ENCODE results near the gene STAT4. TPM values are rescaled to one million over a fixed set of nuclear protein-coding genes. Genes with fewer than 3 reads are reported as not detected.

The STAT4 gene
- total RNA-seq, 2 experiments from 2014 or later: 52.4 to 52.6 TPM

GRCh38 chr2:191023235-191023679 is 127.5 kb downstream of the STAT4 start:
- intact Hi-C loops (cut with micrococcal nuclease): loop anchor here (5.0 to 10.0 kb wide), 4 partner anchors 301 to 1238 kb away; partner anchors contain the start of genes NEMP2, ORMDL1 and PMS1
- H3K27ac Mint-ChIP-seq: no peak overlapping the region

DNA sequence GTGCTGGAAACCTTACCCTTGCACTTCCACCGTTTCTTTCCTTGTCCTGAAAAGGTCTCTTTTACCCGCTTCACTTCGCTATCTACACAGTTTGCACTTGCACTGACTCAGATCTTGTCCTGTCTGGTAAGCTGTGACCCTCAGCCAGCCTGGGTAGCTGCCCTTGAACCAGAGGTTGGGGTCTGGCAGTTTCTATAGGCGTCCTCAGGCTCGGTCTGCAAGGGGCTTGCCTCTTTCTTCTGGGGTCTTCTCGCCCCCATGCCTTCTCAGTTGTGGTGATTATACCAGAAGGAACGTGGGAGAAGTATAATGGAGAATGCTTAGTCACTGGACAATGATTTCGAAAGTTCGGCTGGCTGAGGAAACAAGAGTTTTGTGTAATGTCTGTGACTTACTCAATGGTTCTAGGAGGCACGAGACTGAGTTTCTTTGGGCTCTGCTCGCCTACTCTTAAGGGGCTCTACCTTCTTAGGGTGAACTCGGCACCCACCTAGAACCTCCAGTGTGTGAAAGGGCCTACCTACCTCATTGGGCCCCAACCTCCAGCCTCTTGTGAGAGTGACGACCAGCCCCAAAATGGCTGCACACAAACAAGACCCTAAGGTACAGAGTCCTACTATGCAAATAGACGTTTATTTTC is 129.9 kb downstream of the STAT4 start:
- no peak overlapping the region for H3K27ac Mint-ChIP-seq
- H3K27me3 Mint-ChIP-seq: peaks cover 2% of the 10 kb centered on the region

More at GRCh38 chr2:191023235-191023679, 127.5 kb downstream of the STAT4 start:
- Mint-ChIP-seq H3K4me3 (no peak overlapping the region), H3K27me3 (peaks cover 2% of the 10 kb centered on the region), H3K36me3 (peaks cover 7% of the 10 kb centered on the region), H3K4me1 (ENCODE audit: low read depth) (peaks cover 43% of the 10 kb centered on the region), H3K9me3 (no peaks in the 10 kb centered on the region)
- ChIA-PET CTCF (interaction anchor here (0.7 to 2.0 kb wide), 7 partner anchors 9 to 132 kb away, joined by 3 to 7 read pairs (median 4); no protein-coding TSS in a partner anchor), POLR2A (interaction anchor here (0.6 to 2.9 kb wide), 6 partner anchors 9 to 143 kb away, joined by 3 to 23 read pairs (median 4); partner anchors contain the start of gene STAT1)
- no peak for DNase-seq

DNA sequence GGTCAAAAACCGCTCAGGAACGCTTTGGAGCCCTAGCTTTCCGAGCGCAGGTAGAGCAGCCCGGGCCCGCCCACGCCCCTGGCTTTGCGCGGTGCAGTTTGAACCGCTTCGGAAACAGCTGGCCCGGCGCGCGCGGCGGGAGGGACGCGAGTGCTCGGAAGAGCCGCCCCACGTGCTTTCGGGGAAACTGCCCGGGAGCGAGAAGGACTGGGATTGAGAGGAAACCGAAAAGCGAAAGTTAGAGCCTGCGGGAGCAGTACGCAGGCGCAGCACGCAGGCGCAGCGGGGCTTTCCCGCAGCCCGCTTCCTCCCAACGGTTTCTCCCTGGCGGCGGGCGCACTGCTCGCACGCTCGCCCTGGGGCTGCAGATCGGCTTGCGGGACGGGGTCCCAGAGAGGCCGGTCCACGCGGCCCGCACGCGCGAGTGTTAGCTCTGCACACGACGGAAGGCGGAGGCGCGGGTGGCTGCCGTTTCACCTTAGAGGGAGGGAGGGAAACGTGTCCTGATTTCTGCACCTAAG is 130.5 kb downstream of the STAT4 start:
- DNase-seq: peak; percentile 97
- H3K36me3 Mint-ChIP-seq: peaks cover 6% of the 10 kb centered on the region
- H3K27ac Mint-ChIP-seq: no peak overlapping the region
- ChIA-PET CTCF (interaction anchor here (1.3 to 2.8 kb wide), 4 partner anchors 9 to 135 kb away, joined by 3 to 8 read pairs (median 6); no protein-coding TSS in a partner anchor), POLR2A (interaction anchor here (0.6 to 2.1 kb wide), 11 partner anchors 9 to 662 kb away, joined by 3 to 15 read pairs (median 4); partner anchors contain the start of genes NABP1 and STAT4)
- peaks cover 2% of the 10 kb centered on the region for H3K27me3 Mint-ChIP-seq
- intact Hi-C loops (cut with micrococcal nuclease): loop anchor here (1.0 to 10.0 kb wide), 6 partner anchors 131 to 1235 kb away; partner anchors contain the start of genes GLS, NEMP2, ORMDL1 and PMS1
- no peak overlapping the region for H3K4me3 Mint-ChIP-seq
- H3K9me3 Mint-ChIP-seq: peaks cover 7% of the 10 kb centered on the region
- peaks cover 34% of the 10 kb centered on the region for H3K4me1 Mint-ChIP-seq (ENCODE audit: low read depth)

More for the DNA sequence above, 129.9 kb downstream of the STAT4 start:
- ChIA-PET POLR2A (interaction anchor here (0.7 to 2.1 kb wide), 10 partner anchors 9 to 661 kb away, joined by 3 to 15 read pairs (median 4); partner anchors contain the start of genes NABP1 and STAT4), CTCF (interaction anchor here (1.5 to 2.8 kb wide), 3 partner anchors 12 to 134 kb away, joined by 3 to 7 read pairs (median 5); no protein-coding TSS in a partner anchor)
- H3K4me1 Mint-ChIP-seq (ENCODE audit: low read depth): peaks cover 39% of the 10 kb centered on the region
- intact Hi-C loops (cut with micrococcal nuclease): loop anchor here (1.0 to 10.0 kb wide), 7 partner anchors 17 to 1236 kb away; partner anchors contain the start of genes GLS, NEMP2, ORMDL1 and PMS1
- peak; percentile 71 for DNase-seq
- H3K9me3 Mint-ChIP-seq: peaks cover 2% of the 10 kb centered on the region
- no peak overlapping the region for H3K4me3 Mint-ChIP-seq
- peaks cover 5% of the 10 kb centered on the region for H3K36me3 Mint-ChIP-seq

GRCh38 chr2:191019376-191019775 is 131.4 kb downstream of the STAT4 start:
- peak overlapping the region; percentile 74 for H3K27ac Mint-ChIP-seq
- intact Hi-C loops (cut with micrococcal nuclease): no loop called here
- peaks cover 25% of the 10 kb centered on the region for H3K4me1 Mint-ChIP-seq (ENCODE audit: low read depth)
- H3K36me3 Mint-ChIP-seq: peaks cover 5% of the 10 kb centered on the region
- H3K9me3 Mint-ChIP-seq: peaks cover 7% of the 10 kb centered on the region
- H3K4me3 Mint-ChIP-seq: no peak overlapping the region
- ChIA-PET POLR2A (interaction anchor here (0.6 to 2.1 kb wide), 6 partner anchors 10 to 138 kb away, joined by 3 to 11 read pairs (median 4); no protein-coding TSS in a partner anchor), CTCF (interaction anchor here (1.2 to 2.8 kb wide), 5 partner anchors 10 to 136 kb away, joined by 3 to 8 read pairs (median 5); no protein-coding TSS in a partner anchor)
- peaks cover 2% of the 10 kb centered on the region for H3K27me3 Mint-ChIP-seq
- DNase-seq: no peak

- H3K36me3 Mint-ChIP-seq: peaks cover 5% of the 10 kb centered on the region
- POLR2A ChIA-PET: interaction anchor here (0.7 to 1.2 kb wide), 2 partner anchors 16 to 137 kb away, joined by 3 read pairs; no protein-coding TSS in a partner anchor
- H3K9me3 Mint-ChIP-seq: peaks cover 7% of the 10 kb centered on the region
- peak overlapping the region; percentile 51 for H3K4me3 Mint-ChIP-seq
- DNase-seq: no peak
- peaks cover 25% of the 10 kb centered on the region for H3K4me1 Mint-ChIP-seq (ENCODE audit: low read depth)
- peak overlapping the region; percentile 74 for H3K27ac Mint-ChIP-seq
- intact Hi-C loops (cut with micrococcal nuclease): loop anchor here (1.0 kb wide), 1 partner anchor 340 kb away; no protein-coding TSS in a partner anchor
- CTCF ChIA-PET: interaction anchor here (1.2 to 2.8 kb wide), 3 partner anchors 11 to 136 kb away, joined by 3 to 8 read pairs (median 7); no protein-coding TSS in a partner anchor
- peaks cover 2% of the 10 kb centered on the region for H3K27me3 Mint-ChIP-seq
Observed at GRCh38 chr2:191018643-191019119, 132.1 kb downstream of the STAT4 start.

- POLR2A ChIA-PET: no interaction called here
- peaks cover 2% of the 10 kb centered on the region for H3K27me3 Mint-ChIP-seq
- peaks cover 5% of the 10 kb centered on the region for H3K36me3 Mint-ChIP-seq
- CTCF ChIA-PET: interaction anchor here (1.2 kb wide), 1 partner anchor 137 kb away, joined by 3 read pairs; no protein-coding TSS in a partner anchor
- H3K27ac Mint-ChIP-seq: peak overlapping the region; percentile 65
- peaks cover 7% of the 10 kb centered on the region for H3K9me3 Mint-ChIP-seq
- intact Hi-C loops (cut with micrococcal nuclease): loop anchor here (1.0 kb wide), 1 partner anchor 340 kb away; no protein-coding TSS in a partner anchor
- H3K4me1 Mint-ChIP-seq (ENCODE audit: low read depth): peaks cover 25% of the 10 kb centered on the region
- no peak for DNase-seq
- H3K4me3 Mint-ChIP-seq: no peak overlapping the region
Observed at GRCh38 chr2:191018048-191018447, 132.7 kb downstream of the STAT4 start.

DNA sequence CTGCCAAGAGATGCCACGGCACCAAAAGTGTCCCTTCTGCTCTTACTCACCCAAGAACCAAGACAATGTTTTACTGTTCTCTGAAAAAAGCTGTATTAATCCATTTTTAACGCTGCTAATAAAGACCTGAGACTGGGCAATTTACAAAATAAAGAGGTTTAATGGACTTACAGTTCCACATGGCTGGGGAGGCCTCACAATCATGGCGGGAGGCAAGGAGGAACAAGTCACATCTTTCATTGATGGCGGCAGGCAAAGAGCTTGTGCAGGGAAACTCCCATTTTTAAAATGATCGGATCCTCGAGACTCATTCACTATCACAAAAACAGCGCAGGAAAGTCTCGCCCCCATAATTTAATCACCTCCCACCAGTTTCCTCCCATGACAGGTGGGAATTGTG is 135.0 kb downstream of the STAT4 start:
- Mint-ChIP-seq H3K9me3 (peaks cover 7% of the 10 kb centered on the region), H3K4me3 (no peak overlapping the region), H3K4me1 (ENCODE audit: low read depth) (peaks cover 33% of the 10 kb centered on the region), H3K27me3 (peaks cover 2% of the 10 kb centered on the region), H3K36me3 (peaks cover 7% of the 10 kb centered on the region), H3K27ac (no peak overlapping the region)
- intact Hi-C loops (cut with micrococcal nuclease): loop anchor here (1.0 to 2.0 kb wide), 2 partner anchors 171 to 662 kb away; partner anchors contain the start of gene NABP1
- ChIA-PET CTCF (interaction anchor here (0.6 to 1.3 kb wide), 2 partner anchors 14 to 15 kb away, joined by 3 to 4 read pairs; no protein-coding TSS in a partner anchor), POLR2A (interaction anchor here (1.2 to 4.4 kb wide), 3 partner anchors 21 to 661 kb away, joined by 3 to 31 read pairs (median 4); partner anchors contain the start of gene GLS)
- no peak for DNase-seq

- no peak overlapping the region for H3K27ac Mint-ChIP-seq
- DNase-seq: no peak
- intact Hi-C loops (cut with micrococcal nuclease): loop anchor here (1.0 to 2.0 kb wide), 2 partner anchors 170 to 663 kb away; partner anchors contain the start of gene NABP1
- H3K27me3 Mint-ChIP-seq: peaks cover 2% of the 10 kb centered on the region
- ChIA-PET POLR2A (interaction anchor here (0.8 to 4.4 kb wide), 6 partner anchors 8 to 135 kb away, joined by 3 to 31 read pairs (median 4); partner anchors contain the start of genes GLS and STAT4), CTCF (interaction anchor here (1.1 to 1.9 kb wide), 3 partner anchors 8 to 140 kb away, joined by 4 to 7 read pairs (median 5); no protein-coding TSS in a partner anchor)
- H3K9me3 Mint-ChIP-seq: peaks cover 7% of the 10 kb centered on the region
- no peak overlapping the region for H3K4me3 Mint-ChIP-seq
- H3K4me1 Mint-ChIP-seq (ENCODE audit: low read depth): peaks cover 37% of the 10 kb centered on the region
- peaks cover 9% of the 10 kb centered on the region for H3K36me3 Mint-ChIP-seq
Observed at GRCh38 chr2:191015239-191015638, 135.6 kb downstream of the STAT4 start.

- no peak for DNase-seq
- ChIA-PET POLR2A (interaction anchor here (0.7 to 4.4 kb wide), 11 partner anchors 9 to 336 kb away, joined by 3 to 31 read pairs (median 4); partner anchors contain the start of genes GLS and STAT4), CTCF (interaction anchor here (1.1 to 1.9 kb wide), 3 partner anchors 8 to 141 kb away, joined by 4 to 7 read pairs (median 5); no protein-coding TSS in a partner anchor)
- Mint-ChIP-seq H3K27ac (no peak overlapping the region), H3K27me3 (no peaks in the 10 kb centered on the region), H3K36me3 (peaks cover 13% of the 10 kb centered on the region), H3K9me3 (peaks cover 7% of the 10 kb centered on the region), H3K4me1 (ENCODE audit: low read depth) (peaks cover 42% of the 10 kb centered on the region), H3K4me3 (no peak overlapping the region)
- intact Hi-C loops (cut with micrococcal nuclease): loop anchor here (1.0 to 5.0 kb wide), 6 partner anchors 8 to 664 kb away; partner anchors contain the start of genes GLS and NABP1
Observed at GRCh38 chr2:191014653-191015020, 136.2 kb downstream of the STAT4 start.

- DNase-seq: peak; percentile 97
- Mint-ChIP-seq H3K9me3 (peaks cover 7% of the 10 kb centered on the region), H3K4me3 (no peak within 1 kb of the TSS), H3K27me3 (no peaks in the 10 kb centered on the region), H3K27ac (no peak within 1 kb of the TSS), H3K4me1 (ENCODE audit: low read depth) (peaks cover 39% of the 10 kb centered on the region), H3K36me3 (peaks cover 17% of the 10 kb centered on the region)
- CTCF ChIA-PET: interaction anchor here (1.1 to 1.9 kb wide), 3 partner anchors 9 to 141 kb away, joined by 4 to 7 read pairs (median 5); no protein-coding TSS in a partner anchor
- intact Hi-C loops (cut with micrococcal nuclease): loop anchor here (1.0 to 5.0 kb wide), 5 partner anchors 8 to 169 kb away; partner anchors contain the start of gene GLS
- POLR2A ChIA-PET: interaction anchor here (0.7 to 4.4 kb wide), 11 partner anchors 9 to 335 kb away, joined by 3 to 31 read pairs (median 4); partner anchors contain the start of genes GLS and STAT4
Observed at GRCh38 chr2:191013932-191014652, 136.7 kb downstream of the STAT4 start, which contains the start of gene STAT1. TSS of gene STAT1 (minus strand) at chr2:191014171. CDS start at chr2:191010003, 4,168 bp downstream.
